ENCODE data around the gene NUBP1.

The NUBP1 gene

GRCh38 chr16:10743610-10744369, at the start of gene NUBP1:
Gene NUBP1 (plus strand): TSS chr16:10743842. CDS start chr16:10743864, 22 bp downstream.
- TF ChIP-seq GATA2 (IDR thresholded peaks at IDR 0.05; ENCODE audit: low read depth, low read length) (no peak), GATA3 (IDR thresholded peaks at IDR 0.05; ENCODE audit: low read depth, low read length) (no peak)

GRCh38 chr16:10693889-10694288, 49.8 kb upstream of the NUBP1 start:
- TF ChIP-seq GATA3 (IDR thresholded peaks at IDR 0.05; ENCODE audit: low read depth, low read length) = no peak
- TF ChIP-seq GATA2 (IDR thresholded peaks at IDR 0.05; ENCODE audit: low read depth, low read length) = no peak

- TF ChIP-seq GATA3 (IDR thresholded peaks at IDR 0.05; ENCODE audit: low read depth, low read length) = no peak
Measured at GRCh38 chr16:10694306-10694705, 49.3 kb upstream of the NUBP1 start.

GRCh38 chr16:10694830-10695229, 48.8 kb upstream of the NUBP1 start, which contains the start of gene TEKT5:
Gene TEKT5 (minus strand): TSS chr16:10694930. CDS start chr16:10694873, 57 bp downstream.
- no peak for TF ChIP-seq GATA3 (IDR thresholded peaks at IDR 0.05; ENCODE audit: low read depth, low read length)
- no peak for TF ChIP-seq GATA2 (IDR thresholded peaks at IDR 0.05; ENCODE audit: low read depth, low read length)

- TF ChIP-seq GATA2 (IDR thresholded peaks at IDR 0.05; ENCODE audit: low read depth, low read length) (no peak), GATA3 (IDR thresholded peaks at IDR 0.05; ENCODE audit: low read depth, low read length) (no peak)
Measured at GRCh38 chr16:10699756-10700155, 43.9 kb upstream of the NUBP1 start.

GRCh38 chr16:10708969-10709368, 34.7 kb upstream of the NUBP1 start:
- TF ChIP-seq GATA2 (IDR thresholded peaks at IDR 0.05; ENCODE audit: low read depth, low read length) = no peak
- no peak for TF ChIP-seq GATA3 (IDR thresholded peaks at IDR 0.05; ENCODE audit: low read depth, low read length)

- no peak for TF ChIP-seq GATA3 (IDR thresholded peaks at IDR 0.05; ENCODE audit: low read depth, low read length)
- no peak for TF ChIP-seq GATA2 (IDR thresholded peaks at IDR 0.05; ENCODE audit: low read depth, low read length)
Measured at GRCh38 chr16:10728003-10728887, 15.4 kb upstream of the NUBP1 start.

- TF ChIP-seq GATA3 (IDR thresholded peaks at IDR 0.05; ENCODE audit: low read depth, low read length) (no peak), GATA2 (IDR thresholded peaks at IDR 0.05; ENCODE audit: low read depth, low read length) (no peak)
Measured at GRCh38 chr16:10729104-10730048, 14.3 kb upstream of the NUBP1 start.

GRCh38 chr16:10731790-10732189, 11.9 kb upstream of the NUBP1 start:
- TF ChIP-seq GATA3 (IDR thresholded peaks at IDR 0.05; ENCODE audit: low read depth, low read length) = no peak
- TF ChIP-seq GATA2 (IDR thresholded peaks at IDR 0.05; ENCODE audit: low read depth, low read length) = no peak

GRCh38 chr16:10737068-10737625, 6.5 kb upstream of the NUBP1 start:
- no peak for TF ChIP-seq GATA3 (IDR thresholded peaks at IDR 0.05; ENCODE audit: low read depth, low read length)
- TF ChIP-seq GATA2 (IDR thresholded peaks at IDR 0.05; ENCODE audit: low read depth, low read length) = no peak

GRCh38 chr16:10738231-10739077, 5.2 kb upstream of the NUBP1 start:
- TF ChIP-seq GATA2 (IDR thresholded peaks at IDR 0.05; ENCODE audit: low read depth, low read length) = no peak
- TF ChIP-seq GATA3 (IDR thresholded peaks at IDR 0.05; ENCODE audit: low read depth, low read length) = no peak

GRCh38 chr16:10740000-10740844, 3.4 kb upstream of the NUBP1 start:
- TF ChIP-seq GATA2 (IDR thresholded peaks at IDR 0.05; ENCODE audit: low read depth, low read length) (no peak), GATA3 (IDR thresholded peaks at IDR 0.05; ENCODE audit: low read depth, low read length) (no peak)
